ENCODE data around the gene TMSB15A.
"Not testable (repeated sequence)": the region's sequence is repeated elsewhere in the genome, so short reads cannot be mapped to it uniquely, and the experiment has no call there.

The TMSB15A gene

DNA sequence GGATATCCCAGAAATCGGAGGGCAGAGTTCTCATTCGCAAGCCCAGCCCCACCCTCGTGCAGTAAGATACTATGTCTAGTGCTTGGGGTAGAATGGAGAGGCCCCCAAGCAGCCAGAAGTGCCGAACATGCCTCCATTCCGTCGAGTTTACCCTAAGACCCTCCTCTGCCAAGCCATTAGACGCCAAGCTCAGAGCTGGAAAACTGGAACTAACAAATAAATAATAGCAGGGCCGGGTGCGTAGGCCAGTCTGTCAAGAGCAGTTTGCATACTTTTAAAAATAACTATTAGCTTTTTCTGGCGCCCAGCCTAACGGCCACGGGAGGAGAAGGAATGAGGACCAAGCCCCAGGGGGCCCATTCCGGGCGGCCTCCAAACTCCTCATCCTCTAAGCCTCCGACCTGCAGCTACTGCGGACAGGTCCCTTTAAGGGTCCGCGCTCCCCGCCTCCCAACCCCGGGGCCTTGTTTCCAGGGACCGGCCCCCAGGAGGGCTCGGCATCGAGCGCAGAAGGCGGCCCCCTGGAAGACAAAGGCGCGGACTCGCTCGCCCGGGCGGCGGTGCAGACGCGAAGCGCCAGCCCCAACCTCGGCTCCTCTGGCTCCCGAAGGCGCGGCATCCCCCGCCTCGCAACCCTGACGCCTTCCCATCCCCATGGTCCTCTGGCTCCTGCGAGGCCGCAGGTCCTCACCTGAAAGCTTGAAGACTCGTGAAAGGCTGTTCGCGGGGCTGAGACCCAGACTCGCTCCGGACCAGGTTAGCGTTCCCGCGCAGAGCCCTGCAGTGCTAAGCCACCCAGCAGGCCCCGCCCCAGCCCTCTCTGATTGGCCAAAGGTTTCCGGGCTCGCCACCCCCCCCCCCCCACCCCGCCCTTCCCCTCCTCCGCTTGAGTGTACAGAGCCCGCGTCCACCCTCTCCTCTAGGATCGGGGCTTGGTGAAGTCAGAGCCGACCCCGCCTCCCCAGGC is at the start of gene TMSB15A:
TMSB15A (minus strand) TSS at position 765 of the 967 bp plus-strand sequence.
- DNase-seq, result peak; percentile 16

DNA sequence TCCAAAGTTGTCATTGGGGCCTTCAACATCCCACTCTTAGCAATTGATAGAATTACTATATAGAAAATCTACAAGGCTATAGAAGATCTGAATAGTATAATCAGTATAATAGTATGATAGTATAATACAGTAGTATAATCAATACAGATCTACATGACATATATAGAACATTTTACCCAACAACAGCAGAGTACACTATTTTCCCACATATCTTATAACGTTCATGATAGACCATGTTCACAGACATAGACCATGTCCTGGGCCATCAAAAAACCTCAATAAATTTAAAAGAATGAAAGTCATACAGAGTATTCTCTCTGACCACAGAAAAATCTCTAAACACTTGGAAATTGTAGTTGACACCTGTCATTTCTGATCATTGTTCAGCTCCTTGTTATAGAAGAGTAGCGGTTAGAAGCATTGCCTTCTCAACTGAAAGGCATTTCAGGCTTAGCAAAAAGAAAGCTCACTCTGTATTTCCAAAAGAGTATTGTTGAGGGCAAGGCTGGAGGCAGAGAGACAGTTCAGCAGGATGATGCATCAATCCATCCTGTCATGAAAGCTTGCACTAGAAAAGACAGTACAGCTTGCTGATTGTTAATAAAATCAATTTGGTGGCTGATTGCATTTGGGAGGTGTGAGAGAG is 44.0 kb upstream of the TMSB15A start:
- DNase-seq, result no peak

GRCh38 chrX:102558607-102559006 is 42.1 kb upstream of the TMSB15A start:
- no peak for DNase-seq

GRCh38 chrX:102548231-102548630 is 31.7 kb upstream of the TMSB15A start:
- DNase-seq, result no peak

GRCh38 chrX:102546828-102547493 is 30.4 kb upstream of the TMSB15A start:
- DNase-seq, result no peak

- DNase-seq, result not testable (repeated sequence)
These were observed 29.6 kb upstream of the TMSB15A start for GRCh38 chrX:102546175-102546574.

DNA sequence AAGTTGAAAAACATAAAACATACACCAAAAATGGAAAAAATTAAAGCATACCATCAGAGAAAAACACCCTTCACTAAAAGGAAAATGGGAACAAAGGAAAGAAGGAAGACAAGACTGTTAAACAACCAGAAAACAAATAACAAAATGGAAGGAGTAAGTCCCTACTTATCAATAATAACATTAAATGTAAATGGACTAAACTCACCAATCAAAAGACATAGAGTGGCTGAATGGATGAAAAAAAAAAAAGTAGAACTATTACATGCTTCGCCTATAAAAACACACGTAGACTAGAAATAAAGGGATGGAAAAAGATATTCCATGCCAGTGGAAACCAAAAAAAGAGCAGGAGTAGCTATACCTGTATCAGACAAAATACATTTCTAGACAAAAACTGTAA is 19.4 kb upstream of the TMSB15A start:
- no peak for DNase-seq

DNA sequence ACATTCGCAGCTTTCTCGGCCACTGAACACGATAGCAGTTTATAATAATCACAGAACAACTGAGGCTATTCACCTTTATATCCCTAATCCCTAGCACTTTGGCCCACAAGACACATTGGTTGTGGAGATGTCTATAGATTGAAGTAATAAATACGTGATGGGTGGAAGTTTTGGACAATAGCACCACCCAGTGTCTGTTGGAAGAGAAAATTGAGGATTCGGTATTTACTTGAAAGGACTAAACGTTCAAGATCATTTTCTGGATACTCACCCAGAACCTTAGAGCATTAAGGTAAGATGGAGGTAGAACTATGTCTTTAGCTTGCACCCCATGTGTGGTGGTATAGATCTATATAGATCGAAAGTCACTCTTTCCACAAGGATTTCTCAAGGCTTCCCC is 787 bp upstream of the TMSB15A start:
- no peak for DNase-seq

DNA sequence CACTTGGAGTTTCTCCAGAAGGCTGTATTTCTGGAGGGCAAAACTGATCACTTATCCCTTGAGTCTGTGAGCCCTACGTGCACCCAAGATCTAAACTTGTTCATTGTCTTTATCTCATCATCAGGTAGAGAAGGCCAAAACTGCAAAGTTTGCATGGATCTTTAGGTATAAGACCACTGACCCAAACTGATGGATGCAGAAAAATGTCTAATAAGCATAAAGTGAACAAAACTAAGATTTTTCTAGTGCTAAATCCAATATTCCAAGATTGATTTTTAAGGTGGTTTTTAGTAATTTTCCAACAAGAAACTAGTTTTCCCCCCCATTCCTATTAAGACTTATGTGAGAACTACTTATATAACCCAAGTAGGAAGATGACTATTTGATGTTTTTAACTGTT is 2.0 kb downstream of the TMSB15A start:
- no peak for DNase-seq

DNA sequence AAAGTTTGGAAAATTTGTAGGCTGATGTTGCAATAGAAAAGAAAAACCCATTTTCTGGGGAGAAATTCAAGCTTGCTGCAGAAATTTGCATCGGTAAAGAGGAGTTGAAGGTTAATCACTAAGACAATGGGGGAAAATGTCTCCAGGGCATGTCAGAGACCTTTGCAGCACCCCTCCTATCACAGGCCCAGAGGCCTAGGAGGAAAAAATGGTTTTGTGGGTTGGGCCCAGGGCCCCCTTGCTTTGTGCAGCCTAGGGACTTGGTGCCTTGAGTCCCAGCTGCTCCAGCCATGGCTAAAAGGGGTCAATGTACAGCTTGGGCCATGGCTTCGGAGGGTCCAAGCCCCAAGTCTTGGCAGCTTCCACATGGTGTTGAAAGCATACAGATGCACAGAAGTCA is 17.8 kb downstream of the TMSB15A start:
- DNase-seq, result no peak

- no peak for DNase-seq
These were observed 24.8 kb downstream of the TMSB15A start for GRCh38 chrX:102491766-102492165.

GRCh38 chrX:102478765-102479164 is 37.8 kb downstream of the TMSB15A start:
- not testable (repeated sequence) for DNase-seq

- DNase-seq, result not testable (repeated sequence)
These were observed 44.7 kb downstream of the TMSB15A start, which contains the start of gene TCP11X2 for GRCh38 chrX:102471762-102472220. TCP11X2 (minus strand) TSS chrX:102471812.

- DNase-seq, result not testable (repeated sequence)
These were observed 46.3 kb downstream of the TMSB15A start for GRCh38 chrX:102470215-102470614.

Measured in NCI-H1048 (cell line).